ENCODE data around the gene PPP1R12C.
"Not testable (repeated sequence)": the region's sequence is repeated elsewhere in the genome, so short reads cannot be mapped to it uniquely, and the experiment has no call there.

Gene PPP1R12C

GRCh38 chr19:55109527-55110291 is 7.7 kb downstream of the PPP1R12C start:
- DNase-seq: no peak

GRCh38 chr19:55107252-55107651 is 10.2 kb downstream of the PPP1R12C start:
- DNase-seq: not testable (repeated sequence)

DNA sequence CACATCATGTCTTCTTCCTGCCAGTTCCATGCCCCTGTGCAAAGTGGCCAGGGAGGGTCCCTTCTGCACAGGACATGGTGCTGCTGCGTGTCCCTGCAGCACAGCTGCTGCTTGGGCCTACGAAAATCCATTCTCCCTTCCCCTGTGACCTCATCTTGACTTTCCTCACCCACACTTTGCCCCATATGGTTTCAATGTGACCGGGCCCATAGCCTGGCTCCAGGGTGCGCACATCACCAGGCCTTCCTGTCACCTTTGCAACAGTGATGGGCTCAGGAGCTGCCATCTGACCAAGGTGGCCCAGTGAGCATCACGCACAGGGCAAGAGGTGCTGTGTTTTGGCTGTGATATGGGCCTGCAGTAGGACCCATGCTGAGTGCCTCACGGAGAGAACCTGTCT is 10.8 kb downstream of the PPP1R12C start:
- DNase-seq: no peak

GRCh38 chr19:55105237-55105636 is 12.2 kb downstream of the PPP1R12C start:
- no peak for DNase-seq

DNA sequence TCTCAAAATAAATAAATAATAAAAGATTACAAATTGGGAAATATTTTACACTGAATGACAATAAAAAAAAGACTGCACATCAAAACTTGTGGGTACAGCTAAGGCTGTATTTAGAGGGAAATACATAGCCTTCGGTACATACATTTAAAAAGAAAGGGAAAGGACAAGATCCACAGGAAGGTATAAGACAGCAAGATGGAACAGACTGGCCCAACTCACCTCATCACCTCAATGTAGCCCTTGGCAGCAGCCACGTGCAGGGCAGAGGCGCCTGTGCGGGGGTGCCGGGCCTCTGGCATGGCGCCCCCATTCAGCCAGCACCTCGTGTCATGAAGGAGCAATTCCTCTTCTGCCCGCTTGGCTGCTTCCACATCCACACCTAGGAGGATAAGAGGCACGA is 14.2 kb downstream of the PPP1R12C start:
- DNase-seq: no peak

- DNase-seq: no peak
Observed at GRCh38 chr19:55101261-55101660, 16.2 kb downstream of the PPP1R12C start.

GRCh38 chr19:55099557-55100506 is 17.6 kb downstream of the PPP1R12C start:
- no peak for DNase-seq

DNA sequence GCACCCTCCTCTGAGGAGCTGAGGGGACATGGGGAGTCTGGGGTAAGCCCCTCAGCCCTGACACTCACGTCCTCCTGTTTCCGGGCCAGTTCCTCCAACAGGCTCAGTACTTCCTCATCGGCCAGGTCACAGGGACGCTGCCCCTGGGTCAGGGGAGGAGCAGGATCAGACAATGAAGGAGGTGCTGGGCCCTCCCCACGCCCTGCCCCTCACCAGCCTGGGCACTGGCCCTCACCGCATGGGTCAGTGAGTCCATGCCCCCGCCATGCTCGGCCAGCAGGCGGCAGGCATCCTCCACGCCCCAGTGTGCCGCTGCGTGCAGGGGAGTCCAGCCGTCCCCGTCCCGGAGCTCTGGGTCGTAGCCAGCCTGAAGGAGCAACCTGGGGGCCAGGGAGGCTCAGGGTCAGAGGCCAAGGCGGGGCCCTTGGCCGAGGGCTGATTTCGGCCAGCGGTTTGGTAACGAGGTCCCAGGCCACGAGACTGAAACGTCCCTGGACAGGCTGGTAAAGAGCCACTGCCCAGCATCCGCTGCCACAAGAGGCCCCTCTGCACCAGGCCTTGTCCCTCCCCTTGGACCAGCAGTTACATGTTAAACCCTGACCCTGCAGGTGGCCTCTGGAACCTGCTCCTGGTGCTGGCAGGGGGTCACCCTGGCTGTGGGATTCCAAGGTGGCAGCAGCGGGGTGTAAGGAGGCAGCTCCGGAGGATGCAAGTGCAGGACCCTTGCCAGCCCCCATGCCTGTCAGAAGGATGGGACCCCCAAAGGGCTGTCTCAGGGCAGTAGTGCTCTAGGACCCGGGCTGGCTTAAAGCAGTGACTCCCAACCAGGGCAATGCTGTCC is 18.5 kb downstream of the PPP1R12C start:
- DNase-seq: no peak

- no peak for DNase-seq
Observed at GRCh38 chr19:55097864-55098715, 19.3 kb downstream of the PPP1R12C start.

DNA sequence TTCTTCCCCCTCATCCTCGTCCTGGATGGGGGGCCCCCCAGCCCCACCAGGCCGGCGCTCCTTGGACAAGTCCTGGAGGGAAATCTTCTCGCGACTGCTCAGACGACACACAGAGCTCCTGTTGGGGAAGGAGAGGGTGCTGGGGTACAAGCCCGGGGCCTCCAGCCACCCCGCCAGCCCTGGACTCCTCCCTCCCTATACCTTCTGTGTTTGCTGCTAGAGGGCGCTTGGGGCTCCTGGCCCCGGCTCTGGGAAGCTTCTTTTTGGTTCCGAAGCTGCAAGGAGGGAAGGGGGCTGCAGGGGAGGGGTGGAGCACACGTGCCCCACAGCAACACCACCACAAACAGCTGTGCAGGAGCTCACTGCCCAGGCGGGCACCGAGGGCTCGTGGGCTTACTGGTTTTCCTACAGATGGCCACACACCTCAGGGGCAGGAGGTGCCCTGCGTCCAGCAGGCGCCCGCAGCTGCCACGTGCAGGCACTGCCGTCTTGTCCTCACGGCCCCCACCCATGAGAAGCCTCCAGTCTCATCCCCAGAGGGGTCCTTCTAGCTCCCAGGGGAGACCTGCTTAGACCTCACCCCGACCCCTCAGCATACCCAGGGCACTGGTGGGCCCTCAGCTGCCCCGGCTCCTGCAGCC is 21.3 kb downstream of the PPP1R12C start:
- no peak for DNase-seq

GRCh38 chr19:55095260-55096060 is 22.0 kb downstream of the PPP1R12C start:
- no peak for DNase-seq

GRCh38 chr19:55094456-55095259 is 22.8 kb downstream of the PPP1R12C start:
- no peak for DNase-seq

DNA sequence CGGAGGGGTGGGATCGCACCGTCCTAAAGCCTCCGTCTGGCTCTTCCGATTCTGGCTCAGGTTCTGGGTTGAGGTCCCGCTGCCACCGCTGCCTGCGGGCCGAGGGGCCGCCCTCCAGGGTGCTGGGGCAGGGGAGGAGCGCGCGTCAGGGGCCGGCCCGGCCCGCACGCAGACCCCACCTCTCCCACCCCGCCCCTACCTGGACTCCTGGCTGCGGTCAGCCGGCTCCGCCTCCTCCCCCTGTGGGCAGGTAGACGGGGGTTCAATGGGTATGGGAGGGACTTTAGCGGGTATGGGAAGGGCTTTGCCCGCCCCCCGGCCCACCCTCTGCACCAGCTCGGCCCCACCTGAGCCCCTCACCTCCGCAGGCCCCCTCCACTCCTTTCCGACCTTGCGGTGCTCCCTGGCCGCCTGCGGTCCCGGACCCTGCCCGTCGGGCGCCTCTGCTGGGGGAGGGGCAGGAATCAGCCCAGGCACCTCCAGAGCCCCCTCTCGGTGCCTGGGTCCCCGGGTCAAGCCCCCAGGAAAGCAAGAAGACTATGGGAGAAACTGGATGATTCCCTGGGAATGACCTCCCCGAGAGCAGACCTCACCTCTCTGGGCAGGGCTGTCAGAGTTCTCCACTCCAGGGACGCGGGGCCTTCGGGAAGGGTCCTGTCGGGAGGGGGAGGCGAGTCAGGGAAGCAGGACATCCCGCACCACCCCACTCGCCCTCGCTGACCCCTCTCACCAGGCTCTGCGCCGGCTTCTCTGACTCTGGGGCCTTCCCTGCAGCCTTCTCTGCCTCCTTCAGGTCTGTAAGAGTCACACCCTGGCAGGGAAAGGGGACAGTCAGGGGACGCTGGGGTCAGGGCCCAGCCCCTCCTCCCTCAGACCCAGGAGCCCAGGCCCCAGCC is 24.8 kb downstream of the PPP1R12C start:
- DNase-seq: no peak

DNA sequence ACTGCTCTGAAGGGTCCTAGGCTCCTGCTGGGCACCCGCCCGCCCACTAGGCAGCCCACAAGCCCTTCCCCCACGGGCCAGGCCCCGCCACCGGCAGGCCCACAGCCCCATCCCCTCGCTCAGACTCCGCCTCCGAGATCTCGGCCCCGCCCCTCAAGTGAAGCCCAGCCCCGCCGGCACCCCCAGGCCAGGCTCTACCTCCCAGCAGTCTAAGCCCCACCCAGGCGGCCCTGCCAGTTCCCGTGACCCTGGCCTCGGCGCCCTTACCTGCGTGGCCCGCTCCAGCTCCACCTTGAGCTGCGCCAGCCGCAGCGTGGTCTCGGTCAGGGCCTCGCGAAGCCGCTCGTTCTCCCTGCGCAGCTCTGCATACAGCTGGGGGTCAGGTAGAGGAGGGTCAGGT is 25.5 kb downstream of the PPP1R12C start:
- DNase-seq: no peak

DNA sequence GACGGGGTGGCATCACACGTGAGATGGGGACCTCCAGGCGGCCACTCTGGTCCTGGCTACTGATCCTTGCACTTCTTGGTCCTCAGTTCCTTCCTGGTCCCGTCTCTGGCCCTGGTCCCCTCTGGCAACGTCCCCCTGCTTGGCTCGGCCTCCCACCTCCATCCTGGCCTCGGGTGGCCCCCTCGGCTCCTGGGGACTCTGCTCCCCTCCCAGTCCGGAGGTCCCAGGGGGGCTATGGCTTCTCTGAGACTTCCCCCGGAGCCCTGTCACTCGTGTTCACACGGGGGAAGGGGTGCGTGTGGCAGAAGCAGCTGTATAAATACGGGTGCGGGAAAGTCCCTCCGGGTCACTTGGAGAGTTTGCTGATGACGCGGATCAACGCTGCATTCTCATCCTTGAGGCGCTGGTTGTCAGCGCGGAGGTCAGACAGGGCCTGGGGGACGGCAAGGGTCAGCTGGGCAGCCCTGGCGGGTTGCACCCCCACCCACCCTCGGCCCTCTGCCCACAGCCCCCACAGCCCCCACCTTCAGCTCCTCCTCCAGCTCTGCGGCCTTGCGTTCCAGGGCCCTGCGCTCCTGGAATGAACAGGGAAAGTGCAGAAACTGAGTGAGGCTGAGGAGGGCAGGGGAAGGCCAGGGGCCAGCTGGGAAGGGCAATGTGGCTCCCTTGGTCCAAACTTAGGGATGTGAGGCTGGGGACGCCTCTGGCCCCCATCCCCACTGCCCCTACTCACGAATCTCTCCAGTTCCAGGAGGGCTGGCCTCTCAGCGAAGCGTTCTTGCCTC is 26.1 kb downstream of the PPP1R12C start:
- no peak for DNase-seq

GRCh38 chr19:55090564-55090963 is 26.9 kb downstream of the PPP1R12C start:
- no peak for DNase-seq

GRCh38 chr19:55089342-55089944 is 28.0 kb downstream of the PPP1R12C start:
- no peak for DNase-seq
